Measurements from ENCODE around the gene KLF18.

The KLF18 gene

GRCh38 chr1:44141531-44141930 is at the start of gene KLF18:
Gene KLF18 (minus strand): TSS chr1:44141631. CDS start chr1:44141631, 0 bp downstream.
- no peak within 1 kb of the TSS for H3K4me3 ChIP-seq (ENCODE audit: low read depth, low read length)
- TF ChIP-seq CTCF (IDR thresholded peaks at IDR 0.05; ENCODE audit: insufficient read depth, low read depth, low read length, missing control alignments), result no peak
- no peak for DNase-seq (ENCODE audit: low read depth)

- TF ChIP-seq CTCF (IDR thresholded peaks at IDR 0.05; ENCODE audit: insufficient read depth, low read depth, low read length, missing control alignments), result no peak
- no peak overlapping the region for H3K4me3 ChIP-seq (ENCODE audit: low read depth, low read length)
- no peak for DNase-seq (ENCODE audit: low read depth)
These were observed 33.2 kb upstream of the KLF18 start for GRCh38 chr1:44174630-44175029.

- no peak overlapping the region for H3K4me3 ChIP-seq (ENCODE audit: low read depth, low read length)
- DNase-seq (ENCODE audit: low read depth), result no peak
- no peak for TF ChIP-seq CTCF (IDR thresholded peaks at IDR 0.05; ENCODE audit: insufficient read depth, low read depth, low read length, missing control alignments)
These were observed 28.9 kb upstream of the KLF18 start for GRCh38 chr1:44170281-44170823.

- no peak for TF ChIP-seq CTCF (IDR thresholded peaks at IDR 0.05; ENCODE audit: insufficient read depth, low read depth, low read length, missing control alignments)
- H3K4me3 ChIP-seq (ENCODE audit: low read depth, low read length), result no peak overlapping the region
- DNase-seq (ENCODE audit: low read depth), result no peak
These were observed 27.2 kb upstream of the KLF18 start for GRCh38 chr1:44168520-44169098.

GRCh38 chr1:44161546-44161945 is 20.1 kb upstream of the KLF18 start:
- TF ChIP-seq CTCF (IDR thresholded peaks at IDR 0.05; ENCODE audit: insufficient read depth, low read depth, low read length, missing control alignments), result no peak
- DNase-seq (ENCODE audit: low read depth), result no peak
- no peak overlapping the region for H3K4me3 ChIP-seq (ENCODE audit: low read depth, low read length)

- no peak overlapping the region for H3K4me3 ChIP-seq (ENCODE audit: low read depth, low read length)
These were observed 17.4 kb upstream of the KLF18 start for GRCh38 chr1:44158871-44159270.

More at GRCh38 chr1:44158871-44159270, 17.4 kb upstream of the KLF18 start:
- TF ChIP-seq CTCF (IDR thresholded peaks at IDR 0.05; ENCODE audit: insufficient read depth, low read depth, low read length, missing control alignments), result no peak
- no peak for DNase-seq (ENCODE audit: low read depth)

Data from GM12865 (cell line).